Left ventricle myocardium inferior (tissue), 1 donor: ENCODE results near the gene ELP6. TPM values are rescaled to one million over a fixed set of nuclear protein-coding genes. Genes with fewer than 3 reads are reported as not detected.

Experiments
- DNase-seq: peaks from one replicate; pipeline ENCODE4 v3.0.0-alpha.2; 2020
- H3K27ac ChIP-seq: fragments of 200-600 bp; replicated peaks from 2 replicates; pipeline ENCODE4 v1.8.0; 2021
- H3K27me3 ChIP-seq: fragments of 200-600 bp; 2 replicates; pipeline ENCODE4 v1.8.0; 2021; ENCODE audit warnings: low read depth
- H3K36me3 ChIP-seq: fragments of 200-600 bp; 2 replicates; pipeline ENCODE4 v1.8.0; 2021
- H3K4me1 ChIP-seq: fragments of 200-600 bp; 2 replicates; pipeline ENCODE4 v1.8.0; 2021
- H3K4me3 ChIP-seq: fragments of 200-600 bp; 2 replicates; pipeline ENCODE4 v1.8.0; 2021; ENCODE audit warnings: mild to moderate bottlenecking, moderate library complexity
- H3K9me3 ChIP-seq: fragments of 200-600 bp; replicated peaks from 2 replicates; pipeline ENCODE4 v1.8.0; 2021
- intact Hi-C: fragments of 100-400 bp; cut with micrococcal nuclease; formaldehyde crosslinking; loops from one replicate; pipeline ENCODE4 v1.11.0; 2022
- total RNA-seq: library from RNA; stranded (reverse); fragmentation: NEBNext Ultra II Directional; extraction: Animal tissue kit (Norgen Biotek cat#: 25700); gene quantifications from one replicate; pipeline ENCODE4 v1.2.1, GENCODE V29; 2021
- TF ChIP-seq, protein P1 (sequence below): fragments of 200-600 bp; IDR thresholded peaks from 2 replicates; pipeline ENCODE4 v1.8.0; 2021; ENCODE audit warnings: antibody characterized with exemption, mild to moderate bottlenecking, borderline replicate concordance
- donor health status: DM: no; HTN: yes; CAD: no; lungs with severe emphysema.

ELP6 gene
- total RNA-seq, 1 donor from 2014 or later: 20.4 TPM

DNA sequence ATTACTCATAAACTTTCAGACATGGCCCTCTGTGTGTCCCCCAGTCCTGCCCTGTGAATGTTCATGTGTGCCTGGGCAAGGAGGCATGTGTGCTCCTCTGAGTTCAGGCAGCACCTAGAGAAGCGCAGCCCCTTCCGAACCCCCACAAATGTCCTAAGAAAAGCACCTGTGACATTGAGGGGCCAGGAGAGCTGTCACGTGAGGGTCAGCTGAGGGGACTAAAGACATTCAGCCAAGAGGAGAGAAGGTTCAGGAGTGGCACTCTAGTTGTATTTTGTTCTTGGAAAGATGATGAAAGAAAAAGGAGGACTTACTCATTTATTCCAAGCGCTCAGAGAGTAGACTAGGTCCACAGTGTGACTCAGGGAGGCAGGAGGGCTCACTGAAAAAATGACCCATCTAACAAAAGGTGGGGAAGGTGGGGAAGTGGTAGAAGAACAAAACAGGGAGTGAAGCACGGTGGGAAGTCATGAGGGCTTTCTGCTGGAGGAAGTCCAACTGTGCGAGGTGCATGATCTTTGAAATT lies 28.1 kb upstream of the ELP6 start:
- Histone ChIP-seq H3K27ac (no peak overlapping the region), H3K4me1 (no peaks in the 10 kb centered on the region), H3K4me3 (no peak overlapping the region), H3K9me3 (no peaks in the 10 kb centered on the region), H3K36me3 (no peaks in the 10 kb centered on the region), H3K27me3 (peaks cover 6% of the 10 kb centered on the region)
- DNase-seq: no peak
- TF ChIP-seq, protein P1, sequence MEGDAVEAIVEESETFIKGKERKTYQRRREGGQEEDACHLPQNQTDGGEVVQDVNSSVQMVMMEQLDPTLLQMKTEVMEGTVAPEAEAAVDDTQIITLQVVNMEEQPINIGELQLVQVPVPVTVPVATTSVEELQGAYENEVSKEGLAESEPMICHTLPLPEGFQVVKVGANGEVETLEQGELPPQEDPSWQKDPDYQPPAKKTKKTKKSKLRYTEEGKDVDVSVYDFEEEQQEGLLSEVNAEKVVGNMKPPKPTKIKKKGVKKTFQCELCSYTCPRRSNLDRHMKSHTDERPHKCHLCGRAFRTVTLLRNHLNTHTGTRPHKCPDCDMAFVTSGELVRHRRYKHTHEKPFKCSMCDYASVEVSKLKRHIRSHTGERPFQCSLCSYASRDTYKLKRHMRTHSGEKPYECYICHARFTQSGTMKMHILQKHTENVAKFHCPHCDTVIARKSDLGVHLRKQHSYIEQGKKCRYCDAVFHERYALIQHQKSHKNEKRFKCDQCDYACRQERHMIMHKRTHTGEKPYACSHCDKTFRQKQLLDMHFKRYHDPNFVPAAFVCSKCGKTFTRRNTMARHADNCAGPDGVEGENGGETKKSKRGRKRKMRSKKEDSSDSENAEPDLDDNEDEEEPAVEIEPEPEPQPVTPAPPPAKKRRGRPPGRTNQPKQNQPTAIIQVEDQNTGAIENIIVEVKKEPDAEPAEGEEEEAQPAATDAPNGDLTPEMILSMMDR: no peak
- intact Hi-C loops: no loop called here

DNA sequence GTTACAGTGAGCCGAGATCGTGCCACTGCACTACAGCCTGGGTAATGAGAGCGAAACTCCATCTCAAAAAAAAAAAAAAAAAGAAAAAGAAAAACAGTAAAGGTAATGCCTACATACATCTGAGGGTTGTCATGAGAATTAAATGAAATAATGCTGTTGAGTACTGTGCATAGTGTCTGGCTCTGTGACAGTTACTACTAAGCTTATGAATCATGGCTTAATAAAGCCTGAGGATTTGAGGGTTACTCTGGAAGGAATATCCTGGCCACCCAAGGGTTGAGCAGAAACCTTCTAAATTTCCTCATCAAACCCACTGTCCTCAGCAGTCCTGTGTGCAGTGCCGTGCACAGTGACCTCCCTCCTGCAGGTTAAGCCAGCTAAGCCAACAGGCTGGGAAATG lies 26.8 kb upstream of the ELP6 start:
- TF ChIP-seq, protein P1: no peak
- H3K27me3 ChIP-seq: peaks cover 6% of the 10 kb centered on the region
- H3K4me1 ChIP-seq: no peaks in the 10 kb centered on the region
- H3K36me3 ChIP-seq: no peaks in the 10 kb centered on the region
- intact Hi-C loops: no loop called here
- H3K9me3 ChIP-seq: no peaks in the 10 kb centered on the region
- no peak overlapping the region for H3K27ac ChIP-seq
- no peak overlapping the region for H3K4me3 ChIP-seq
- DNase-seq: no peak

DNA sequence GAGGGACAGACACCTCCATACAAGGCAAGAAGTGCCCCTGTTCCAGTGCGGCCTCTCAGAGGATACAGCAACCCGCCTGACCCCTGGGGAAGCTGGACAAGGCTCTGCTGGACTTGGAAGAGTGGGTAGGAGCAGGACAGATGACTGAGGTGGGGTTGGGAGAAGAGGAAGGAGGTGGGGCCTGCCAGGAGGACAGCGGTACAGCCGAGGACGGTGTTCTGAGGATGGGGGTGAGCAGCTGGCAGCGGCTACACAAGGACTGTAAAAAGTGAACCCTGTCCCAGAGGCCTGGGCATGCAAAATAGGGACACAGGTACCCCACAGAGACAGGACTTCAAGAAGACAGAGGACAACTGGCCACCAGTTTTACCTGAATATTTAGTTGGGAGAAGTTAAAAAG lies 23.5 kb upstream of the ELP6 start:
- no peak for DNase-seq
- TF ChIP-seq, protein P1: no peak
- intact Hi-C loops: no loop called here
- no peaks in the 10 kb centered on the region for H3K4me1 ChIP-seq
- peaks cover 12% of the 10 kb centered on the region for H3K27me3 ChIP-seq
- no peak overlapping the region for H3K4me3 ChIP-seq
- no peaks in the 10 kb centered on the region for H3K36me3 ChIP-seq
- H3K9me3 ChIP-seq: no peaks in the 10 kb centered on the region
- H3K27ac ChIP-seq: no peak overlapping the region

DNA sequence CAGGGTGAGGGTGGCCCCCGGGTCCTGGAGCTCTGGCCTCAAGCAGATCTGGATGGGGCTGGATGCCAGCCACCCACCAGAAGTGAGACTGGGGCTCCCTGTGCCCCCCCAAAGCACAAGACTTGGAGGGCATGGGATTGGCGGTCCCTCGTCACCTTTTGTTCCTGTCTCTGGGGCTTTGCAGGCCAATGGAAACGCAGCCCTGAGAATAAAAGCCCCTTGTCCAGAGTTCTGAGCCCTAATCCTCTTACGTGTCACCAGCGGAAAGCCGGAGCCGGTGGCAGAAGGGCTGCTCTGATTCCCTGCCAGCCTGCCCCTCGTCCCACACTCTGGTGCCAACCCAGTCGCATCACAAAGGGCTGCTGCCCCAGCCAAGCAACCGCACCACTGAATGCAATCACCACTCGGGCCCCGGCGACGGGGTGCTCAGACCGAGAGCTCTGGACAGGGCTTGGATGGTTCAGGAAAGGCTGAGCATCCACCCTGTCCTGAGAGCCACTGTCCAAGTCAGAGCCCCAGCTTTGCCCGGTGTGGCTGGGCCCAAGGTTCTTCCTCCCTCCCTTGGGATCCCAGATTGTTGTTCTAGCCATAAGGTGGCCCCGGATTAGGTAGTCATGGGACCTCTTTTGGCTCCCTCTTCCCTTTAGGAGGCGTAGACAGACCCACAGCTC lies 22.8 kb upstream of the ELP6 start:
- TF ChIP-seq, protein P1: no peak
- no peaks in the 10 kb centered on the region for H3K36me3 ChIP-seq
- intact Hi-C loops: no loop called here
- H3K9me3 ChIP-seq: no peaks in the 10 kb centered on the region
- H3K27ac ChIP-seq: no peak overlapping the region
- no peak for DNase-seq
- H3K4me1 ChIP-seq: no peaks in the 10 kb centered on the region
- H3K27me3 ChIP-seq: peaks cover 12% of the 10 kb centered on the region
- H3K4me3 ChIP-seq: no peak overlapping the region

DNA sequence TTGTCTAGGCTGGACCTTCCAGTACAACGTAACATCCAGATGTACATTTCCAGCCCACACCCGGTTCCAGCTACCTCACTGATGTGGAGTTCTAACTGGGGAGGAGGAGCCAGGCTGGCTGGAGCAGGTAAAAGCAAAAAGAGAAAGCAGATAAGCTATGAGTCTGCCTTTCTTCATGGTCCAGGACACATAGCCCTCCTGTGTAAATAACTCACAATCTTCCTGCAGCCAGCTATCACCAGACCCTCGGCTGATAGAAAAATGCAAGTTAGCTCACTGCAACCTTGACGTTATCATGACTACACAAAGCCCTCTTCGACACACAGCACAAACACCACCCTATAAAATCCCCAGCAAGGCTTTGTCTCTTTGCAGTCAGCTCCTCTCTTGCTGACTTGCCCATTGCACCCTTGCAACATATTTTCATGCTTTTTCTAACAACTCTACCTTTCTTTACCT lies 20.5 kb upstream of the ELP6 start:
- Histone ChIP-seq H3K36me3 (no peaks in the 10 kb centered on the region), H3K4me3 (no peak overlapping the region), H3K27ac (no peak overlapping the region), H3K9me3 (no peaks in the 10 kb centered on the region), H3K4me1 (no peaks in the 10 kb centered on the region), H3K27me3 (peaks cover 12% of the 10 kb centered on the region)
- DNase-seq: no peak
- TF ChIP-seq, protein P1: no peak
- intact Hi-C loops: no loop called here
